Keratinocyte (primary cell): ENCODE data around the gene EPHB6.

Source experiments
- EZH2 ChIP-seq: IDR thresholded peaks from one replicate; pipeline ENCODE4 v1.6.1; 2012; ENCODE audit warnings: inconsistent platforms, mild to moderate bottlenecking, low read length, moderate library complexity
- TF ChIP-seq, protein P1 (sequence below), 3 experiments: IDR thresholded peaks in 1 of 3; conservative IDR thresholded peaks in 1 of 3; optimal IDR thresholded peaks in 1 of 3; 2 replicates in 2 of 3; 3 replicates in 1 of 3; pipeline versions ENCODE3 to v1.5.1; 2011; ENCODE audit warnings: low read length in 3 of 3, mild to moderate bottlenecking in 3 of 3, moderate library complexity in 2 of 3, control low read depth in 1 of 3, inconsistent platforms in 1 of 3; ENCODE audit not compliant: insufficient read depth in 2 of 3; ENCODE audit errors: extremely low read depth in 1 of 3

- TF ChIP-seq, protein P1, sequence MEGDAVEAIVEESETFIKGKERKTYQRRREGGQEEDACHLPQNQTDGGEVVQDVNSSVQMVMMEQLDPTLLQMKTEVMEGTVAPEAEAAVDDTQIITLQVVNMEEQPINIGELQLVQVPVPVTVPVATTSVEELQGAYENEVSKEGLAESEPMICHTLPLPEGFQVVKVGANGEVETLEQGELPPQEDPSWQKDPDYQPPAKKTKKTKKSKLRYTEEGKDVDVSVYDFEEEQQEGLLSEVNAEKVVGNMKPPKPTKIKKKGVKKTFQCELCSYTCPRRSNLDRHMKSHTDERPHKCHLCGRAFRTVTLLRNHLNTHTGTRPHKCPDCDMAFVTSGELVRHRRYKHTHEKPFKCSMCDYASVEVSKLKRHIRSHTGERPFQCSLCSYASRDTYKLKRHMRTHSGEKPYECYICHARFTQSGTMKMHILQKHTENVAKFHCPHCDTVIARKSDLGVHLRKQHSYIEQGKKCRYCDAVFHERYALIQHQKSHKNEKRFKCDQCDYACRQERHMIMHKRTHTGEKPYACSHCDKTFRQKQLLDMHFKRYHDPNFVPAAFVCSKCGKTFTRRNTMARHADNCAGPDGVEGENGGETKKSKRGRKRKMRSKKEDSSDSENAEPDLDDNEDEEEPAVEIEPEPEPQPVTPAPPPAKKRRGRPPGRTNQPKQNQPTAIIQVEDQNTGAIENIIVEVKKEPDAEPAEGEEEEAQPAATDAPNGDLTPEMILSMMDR (optimal IDR thresholded peaks at IDR 0.05 in 1 of 3, IDR thresholded peaks at IDR 0.05 in 1 of 3, conservative IDR thresholded peaks at IDR 0.05 in 1 of 3; ENCODE audit: extremely low read depth in 1 of 3, insufficient read depth in 2 of 3, low read length in 3 of 3): no peak
- TF ChIP-seq EZH2: no peak
These were observed 21.5 kb downstream of the EPHB6 start for GRCh38 chr7:142876236-142876960.
